Measurements from ENCODE around the gene AFM. TPM values are rescaled to one million over a fixed set of nuclear protein-coding genes. Genes with fewer than 3 reads are reported as not detected.

The AFM gene
- total and polyA plus RNA-seq, 2 of the 8 experiments (the other 6 are each of a cell fraction or from before 2014, with no cell fraction given) = not detected

GRCh38 chr4:73447671-73448070 is 33.9 kb upstream of the AFM start (continued):
- no peak for TF ChIP-seq CHD7 (IDR thresholded peaks at IDR 0.05; ENCODE audit: insufficient replicate concordance, low read length)
- TF ChIP-seq POLR2A (IDR thresholded peaks at IDR 0.05; ENCODE audit: control extremely low read depth in 1 of 2, low read depth in 2 of 2, low read length in 2 of 2) = no peak
- TF ChIP-seq EP300 (IDR thresholded peaks at IDR 0.05; ENCODE audit: borderline replicate concordance in 1 of 2, low read depth in 2 of 2, low read length in 2 of 2) = no peak
- no peak for TF ChIP-seq CREB1 (IDR thresholded peaks at IDR 0.05)
- TF ChIP-seq CHD1 (IDR thresholded peaks at IDR 0.05; ENCODE audit: low read depth, low read length) = no peak
- TF ChIP-seq SP2 (IDR thresholded peaks at IDR 0.05; ENCODE audit: low read length) = no peak
- no peak for TF ChIP-seq EZH2 (IDR thresholded peaks at IDR 0.05; ENCODE audit: low read depth, low read length, severe bottlenecking)
- TF ChIP-seq BACH1 (IDR thresholded peaks at IDR 0.05; ENCODE audit: low read length) = no peak
- no peak for TF ChIP-seq RFX5 (IDR thresholded peaks at IDR 0.05; ENCODE audit: borderline replicate concordance, low read depth, low read length)
- no peak for TF ChIP-seq PHF8 (conservative IDR thresholded peaks at IDR 0.05; ENCODE audit: low read depth, low read length)
